ENCODE data around the gene GRAMD4.

Gene GRAMD4

DNA sequence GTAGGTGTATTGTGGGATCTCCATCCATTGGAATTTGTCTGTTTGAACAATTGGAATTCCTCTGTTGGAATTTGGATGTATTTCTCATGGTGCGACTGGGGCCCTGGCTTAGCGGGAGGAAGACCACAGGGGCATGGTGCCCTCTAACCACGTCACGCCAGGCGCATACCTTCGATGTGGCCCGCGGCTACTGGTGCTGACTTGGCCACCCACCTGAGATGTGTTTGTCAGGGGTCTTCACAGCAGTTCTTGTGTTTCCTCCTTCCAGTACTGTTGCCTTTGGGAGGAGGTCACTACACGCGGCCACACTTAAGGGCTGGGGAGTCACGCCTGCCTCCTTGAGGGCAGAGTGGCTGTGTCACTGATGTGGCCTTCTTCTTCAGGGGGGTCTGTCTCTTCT, 36.6 kb upstream of the GRAMD4 start:
- no peak for DNase-seq (ENCODE audit: low read depth)

- no peak for DNase-seq (ENCODE audit: low read depth)
Observed at GRCh38 chr22:46584081-46584921, 35.9 kb upstream of the GRAMD4 start.

DNA sequence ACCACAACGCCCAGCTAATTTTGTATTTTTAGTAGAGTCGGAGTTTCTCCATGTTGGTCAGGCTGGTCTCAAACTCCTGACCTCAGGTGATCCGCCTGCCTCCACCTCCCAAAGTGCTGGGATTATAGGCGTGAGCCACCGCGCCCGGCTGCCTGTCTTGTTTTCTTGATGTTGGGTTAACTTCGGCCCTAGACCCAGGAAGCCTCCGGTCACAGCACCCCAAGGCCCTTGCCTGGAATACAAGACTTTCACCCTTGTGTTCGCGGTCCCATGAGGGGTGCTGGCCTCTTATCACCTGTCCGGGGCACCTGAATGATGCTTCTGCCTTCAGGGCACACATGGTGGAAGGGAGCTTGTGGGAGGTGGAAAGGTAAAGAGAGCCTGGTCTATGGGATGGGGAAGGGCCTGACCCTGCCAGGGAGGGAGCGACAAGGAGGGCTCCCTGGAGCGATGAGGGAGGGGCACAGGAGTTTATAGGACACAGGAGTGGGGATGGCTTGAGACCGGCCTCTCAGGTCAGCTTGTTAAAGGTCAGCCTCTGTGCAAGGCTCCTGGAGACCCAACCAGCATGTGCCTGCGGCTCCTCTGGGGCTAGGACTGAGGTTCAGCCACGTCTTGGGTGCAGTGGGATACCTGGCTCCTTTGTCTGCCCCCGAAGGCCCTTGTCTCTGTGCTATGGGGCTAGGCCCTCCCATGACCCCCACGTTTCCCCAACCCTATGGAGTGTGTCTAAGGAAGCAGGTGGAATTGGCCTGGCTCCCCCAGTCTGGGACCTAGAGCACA, 34.7 kb upstream of the GRAMD4 start:
- no peak for DNase-seq (ENCODE audit: low read depth)

DNA sequence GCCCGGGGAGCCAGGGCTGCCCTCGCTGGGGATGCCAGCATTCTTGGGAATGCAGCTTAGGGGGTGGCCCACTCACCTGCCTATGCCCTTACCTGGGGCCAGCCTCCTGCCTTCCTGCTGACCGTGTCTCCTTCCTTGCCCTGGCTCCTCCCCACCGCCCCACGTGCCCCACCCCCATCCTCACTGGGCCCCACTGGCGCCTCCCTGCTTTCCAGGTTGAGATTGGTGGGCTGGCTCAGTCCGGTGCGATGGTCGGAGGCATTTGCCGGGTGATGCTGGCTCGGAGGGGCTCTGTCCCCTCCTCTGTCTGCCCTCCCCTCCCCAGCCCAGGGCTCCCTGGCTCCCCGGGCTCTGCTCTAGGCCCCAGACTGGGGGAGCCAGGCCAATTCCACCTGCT, 34.1 kb upstream of the GRAMD4 start:
- no peak for DNase-seq (ENCODE audit: low read depth)

DNA sequence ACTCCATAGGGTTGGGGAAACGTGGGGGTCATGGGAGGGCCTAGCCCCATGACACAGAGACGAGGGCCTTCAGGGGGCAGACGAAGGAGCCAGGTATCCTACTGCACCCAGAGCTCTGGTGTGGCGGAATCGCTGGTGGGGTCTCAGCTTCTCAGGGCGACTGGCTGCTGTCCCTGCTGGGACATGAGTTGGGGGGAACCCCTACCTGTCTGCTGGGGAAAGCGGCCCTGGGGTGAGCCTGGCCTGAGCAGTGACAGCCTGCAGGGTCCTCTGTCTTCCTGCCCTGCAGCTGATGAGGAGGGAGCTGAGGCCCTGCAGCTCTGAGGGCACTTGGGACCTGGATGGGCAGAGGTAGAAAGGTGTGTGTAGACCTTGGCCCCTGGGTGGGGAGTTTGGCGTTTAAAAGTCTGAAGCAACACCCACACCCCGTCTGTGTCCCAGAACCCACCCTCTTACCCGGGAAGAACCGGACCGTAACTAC, 33.6 kb upstream of the GRAMD4 start:
- DNase-seq (ENCODE audit: low read depth): no peak

GRCh38 chr22:46587061-46587460, 33.1 kb upstream of the GRAMD4 start:
- DNase-seq (ENCODE audit: low read depth): no peak

GRCh38 chr22:46587492-46588278, 32.5 kb upstream of the GRAMD4 start:
- DNase-seq (ENCODE audit: low read depth): no peak

DNA sequence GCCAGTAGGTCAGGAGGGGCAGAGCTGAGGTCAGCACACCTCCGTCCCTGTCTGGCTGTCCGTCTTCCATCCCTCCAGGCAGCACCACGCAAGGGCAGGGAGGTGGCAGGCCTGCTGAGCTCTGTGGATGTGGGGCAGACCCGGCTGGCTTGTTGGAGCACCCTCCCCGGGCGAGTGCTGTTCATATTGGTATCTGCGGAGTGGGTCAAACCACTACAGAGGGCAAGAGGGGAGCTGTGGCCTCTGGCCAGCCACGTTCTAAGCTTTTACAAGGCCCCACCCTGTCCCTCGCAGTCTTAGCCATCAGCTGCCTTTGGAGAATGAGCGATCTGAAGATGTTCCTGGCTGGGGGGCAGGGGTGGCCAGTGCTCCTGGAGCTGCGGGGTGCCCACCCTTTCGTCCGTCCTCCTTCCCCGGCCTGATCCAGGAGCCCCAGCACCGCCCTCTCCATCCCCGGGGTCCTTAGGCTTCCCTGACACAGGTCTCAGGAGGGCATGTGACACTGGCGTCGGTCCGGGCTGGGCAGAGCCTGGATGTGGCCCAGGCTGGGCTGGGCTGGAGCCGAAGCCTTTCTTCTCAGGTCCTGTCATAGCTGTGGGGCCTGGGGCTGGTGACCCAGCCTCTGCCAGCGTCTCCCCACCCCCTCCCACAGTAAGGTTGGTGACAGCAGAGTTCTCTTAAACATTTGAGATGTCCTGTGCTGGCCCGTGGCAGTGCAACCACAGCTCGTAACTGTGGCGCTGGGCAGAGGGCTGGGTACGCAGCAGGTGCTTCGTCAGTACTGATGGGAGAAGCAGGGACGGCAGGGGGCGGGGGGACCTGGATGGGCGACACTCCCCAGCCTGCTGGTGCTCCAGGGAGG, 31.7 kb upstream of the GRAMD4 start:
- DNase-seq (ENCODE audit: low read depth): no peak

GRCh38 chr22:46589141-46589748, 30.9 kb upstream of the GRAMD4 start:
- no peak for DNase-seq (ENCODE audit: low read depth)

DNA sequence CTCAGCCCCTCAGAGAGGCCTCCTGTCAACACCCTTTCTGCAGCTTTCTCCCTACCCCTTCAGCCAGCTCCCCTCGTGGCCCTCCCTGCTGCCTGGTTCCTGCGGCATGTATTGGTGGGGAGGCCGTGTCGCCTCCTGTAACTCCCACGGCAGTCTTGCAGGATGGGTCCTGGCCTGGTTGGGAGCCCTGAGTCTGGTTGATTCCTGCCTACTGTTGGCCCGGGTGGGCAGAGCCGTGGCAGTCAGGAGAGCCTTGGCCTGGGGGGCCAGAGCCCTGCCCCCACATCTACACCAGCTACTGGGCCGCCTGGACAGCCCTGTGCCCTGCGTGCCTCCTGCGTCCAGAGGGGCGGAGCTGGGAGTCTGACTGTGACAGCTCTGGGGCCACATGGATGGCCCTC, 30.3 kb upstream of the GRAMD4 start:
- DNase-seq (ENCODE audit: low read depth): no peak

- no peak for DNase-seq (ENCODE audit: low read depth)
Observed at GRCh38 chr22:46590334-46590733, 29.9 kb upstream of the GRAMD4 start.

DNA sequence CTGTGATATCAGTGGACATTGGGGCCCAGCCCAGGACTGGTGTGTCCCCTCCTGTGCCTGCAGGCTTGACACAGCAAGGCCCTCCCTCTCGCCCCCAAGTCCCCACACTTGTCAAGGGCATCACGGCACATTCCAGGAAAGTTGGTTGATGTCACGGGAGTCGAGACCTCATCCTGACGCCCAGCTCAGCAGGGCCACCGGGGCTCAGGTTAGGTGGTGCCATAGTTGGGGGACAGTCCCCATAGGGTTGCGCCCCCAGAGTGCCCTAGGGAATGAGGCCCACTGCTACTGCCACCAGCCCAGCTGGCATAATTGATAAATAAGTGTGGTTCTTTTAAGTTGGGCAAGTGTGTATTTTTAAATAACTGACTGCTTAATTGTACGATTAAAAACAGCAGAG, 28.3 kb upstream of the GRAMD4 start:
- no peak for DNase-seq (ENCODE audit: low read depth)

GRCh38 chr22:46592390-46592872, 27.8 kb upstream of the GRAMD4 start:
- no peak for DNase-seq (ENCODE audit: low read depth)

- DNase-seq (ENCODE audit: low read depth): no peak
Observed at GRCh38 chr22:46593211-46593681, 26.9 kb upstream of the GRAMD4 start.

GRCh38 chr22:46593996-46594946, 25.9 kb upstream of the GRAMD4 start:
- no peak for DNase-seq (ENCODE audit: low read depth)

GRCh38 chr22:46594947-46595298, 25.3 kb upstream of the GRAMD4 start:
- no peak for DNase-seq (ENCODE audit: low read depth)

DNA sequence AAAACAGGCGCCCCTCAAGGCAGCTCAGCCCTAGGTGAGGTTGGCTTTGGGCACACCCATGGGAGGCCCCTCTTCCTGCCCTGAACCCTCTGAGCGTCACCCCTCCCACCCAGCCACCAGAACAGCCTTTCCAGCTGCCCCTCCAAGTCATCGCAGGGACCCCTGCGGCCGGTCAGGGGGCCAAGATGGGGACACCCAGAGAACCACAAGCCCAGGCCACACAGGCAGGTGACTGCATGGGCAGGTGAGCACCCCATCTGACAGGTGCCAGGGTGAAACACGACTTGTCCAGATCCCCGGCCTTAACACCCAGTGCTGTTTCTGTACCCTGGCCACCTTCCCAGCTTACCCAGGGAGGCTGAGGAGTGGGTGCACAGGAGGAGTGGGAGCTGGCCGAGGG, 24.6 kb upstream of the GRAMD4 start:
- DNase-seq (ENCODE audit: low read depth): no peak

- no peak for DNase-seq (ENCODE audit: low read depth)
Observed at GRCh38 chr22:46596032-46596441, 24.1 kb upstream of the GRAMD4 start.

DNA sequence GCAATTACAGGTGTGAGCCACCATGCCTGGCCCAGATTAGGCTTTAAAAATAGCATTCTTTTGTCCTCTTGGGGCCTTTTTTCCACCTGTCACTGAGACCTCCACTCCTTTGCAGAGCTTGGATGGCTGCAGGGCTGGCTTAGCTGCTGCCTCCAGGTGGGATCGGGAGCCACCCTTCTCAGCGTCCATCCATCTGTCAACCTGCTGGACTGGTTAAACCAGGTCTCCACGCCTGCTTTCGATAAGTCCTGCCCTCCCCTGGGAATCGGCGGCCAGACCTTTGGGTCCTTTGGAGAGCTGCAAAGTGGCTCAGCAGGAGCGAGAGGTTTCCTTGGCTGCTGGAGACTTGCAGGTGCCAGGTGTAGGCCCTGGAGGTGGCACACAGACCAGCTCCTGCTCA, 23.4 kb upstream of the GRAMD4 start:
- no peak for DNase-seq (ENCODE audit: low read depth)

DNA sequence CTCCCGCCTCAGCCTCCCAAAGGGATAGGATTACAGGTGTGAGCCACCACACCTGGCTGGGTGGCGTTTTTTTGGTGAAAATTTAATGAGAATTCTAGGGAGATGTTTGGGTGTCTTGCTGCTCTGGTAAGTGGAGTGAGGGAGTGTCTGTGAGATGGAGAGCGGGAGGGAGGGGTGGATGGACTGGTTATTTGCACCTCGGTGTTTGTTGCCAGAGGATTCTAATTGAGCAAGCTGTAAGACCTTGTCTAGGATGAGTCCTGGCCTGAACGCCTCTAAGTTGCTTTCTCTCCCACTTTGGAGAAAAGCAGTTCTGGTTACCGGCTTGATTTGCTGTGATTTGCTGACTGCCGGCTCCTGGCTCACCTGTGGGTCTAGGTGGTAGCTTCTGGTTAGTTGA, 22.0 kb upstream of the GRAMD4 start:
- DNase-seq (ENCODE audit: low read depth): no peak

All from activated T-helper 9 cell treated with anti-CD3 and anti-CD28 coated beads, Interleukin-2, amount 50 U/mL, for 16 hours (primary cell).